Liver (tissue), 9 donors: ENCODE measurements around the gene NFIL3. TPM values are rescaled to one million over a fixed set of nuclear protein-coding genes. Genes with fewer than 3 reads are reported as not detected.

Experiments used
- DNase-seq: peaks from one replicate; pipeline ENCODE4 v3.0.0-alpha.2; 2017; ENCODE audit warnings: low spot score
- H3K27ac ChIP-seq, 2 donors: one replicate each; pipeline ENCODE4 v1.7.0; 2013; ENCODE audit warnings: inconsistent platforms in 2 of 2, low read length in 2 of 2, control low read depth in 1 of 2, low read depth in 1 of 2, mild to moderate bottlenecking in 1 of 2
- H3K27me3 ChIP-seq, 4 donors: one replicate each; pipeline versions ENCODE4 v1.6.1 to v1.7.0; 2013; ENCODE audit warnings: low read length in 3 of 4, inconsistent platforms in 1 of 4, mild to moderate bottlenecking in 1 of 4, moderate library complexity in 1 of 4; ENCODE audit not compliant: control insufficient read depth in 4 of 4, insufficient read depth in 4 of 4
- H3K36me3 ChIP-seq, 4 donors: one replicate each; pipeline versions ENCODE4 v1.6.1 to v1.7.0; 2013; ENCODE audit warnings: low read length in 3 of 4, mild to moderate bottlenecking in 3 of 4, low read depth in 1 of 4, moderate library complexity in 1 of 4; ENCODE audit not compliant: control insufficient read depth in 4 of 4, insufficient read depth in 3 of 4
- H3K4me1 ChIP-seq, 4 donors: one replicate each; pipeline versions ENCODE4 v1.6.1 to v1.7.0; 2013; ENCODE audit warnings: low read length in 3 of 4, mild to moderate bottlenecking in 3 of 4, moderate library complexity in 1 of 4; ENCODE audit not compliant: control insufficient read depth in 4 of 4, insufficient read depth in 4 of 4
- H3K4me3 ChIP-seq, 3 donors: one replicate each; pipeline versions ENCODE4 v1.6.1 to v1.7.0; 2013; ENCODE audit warnings: low read length in 3 of 3, control low read depth in 1 of 3, low read depth in 1 of 3, mild to moderate bottlenecking in 1 of 3
- H3K9ac ChIP-seq, 2 donors: one replicate each; pipeline ENCODE4 v1.7.0; 2013; ENCODE audit warnings: low read length in 2 of 2, mild to moderate bottlenecking in 2 of 2, moderate library complexity in 2 of 2, control low read depth in 1 of 2, low read depth in 1 of 2
- H3K9me3 ChIP-seq, 4 donors: one replicate each; pipeline versions ENCODE4 v1.6.1 to v1.7.0; 2013; ENCODE audit warnings: low read length in 3 of 4; ENCODE audit not compliant: control insufficient read depth in 4 of 4
- ATF3 ChIP-seq: IDR thresholded peaks from 2 replicates; pipeline ENCODE4 v1.6.1; 2016; ENCODE audit warnings: antibody characterized with exemption
- CTCF ChIP-seq: fragments of 150-350 bp; IDR thresholded peaks from 2 replicates; pipeline ENCODE4 v1.5.1; 2017; ENCODE audit warnings: improper control_type of control experiment, low read depth, low read length; ENCODE audit not compliant: missing input control
- EGR1 ChIP-seq, 2 donors: IDR thresholded peaks; 2 replicates each; pipeline ENCODE4 v1.6.1; 2016 to 2018; ENCODE audit warnings: antibody characterized with exemption in 2 of 2, low read depth in 2 of 2
- FOXA1 ChIP-seq: IDR thresholded peaks from 2 replicates; pipeline ENCODE4 v1.6.1; 2016; ENCODE audit warnings: antibody characterized with exemption
- GABPA ChIP-seq, 2 donors: IDR thresholded peaks in 1 of 2; conservative IDR thresholded peaks in 1 of 2; 2 replicates each; pipeline ENCODE4 v1.6.1; 2016; ENCODE audit warnings: antibody characterized with exemption in 2 of 2, mild to moderate bottlenecking in 1 of 2, moderate library complexity in 1 of 2
- HNF4A ChIP-seq, 2 donors: conservative IDR thresholded peaks; 2 replicates each; pipeline ENCODE4 v1.6.1; 2016; ENCODE audit warnings: antibody characterized with exemption in 2 of 2, mild to moderate bottlenecking in 2 of 2
- HNF4G ChIP-seq: IDR thresholded peaks from 2 replicates; pipeline ENCODE4 v1.6.1; 2016; ENCODE audit warnings: antibody characterized with exemption
- JUND ChIP-seq, 2 donors: IDR thresholded peaks; 2 replicates each; pipeline ENCODE4 v1.6.1; 2016; ENCODE audit warnings: antibody characterized with exemption in 2 of 2
- NR2F2 ChIP-seq: IDR thresholded peaks from 2 replicates; pipeline ENCODE4 v1.6.1; 2016; ENCODE audit warnings: antibody characterized with exemption
- RAD21 ChIP-seq, 2 donors: IDR thresholded peaks; 2 replicates each; pipeline ENCODE4 v1.6.1; 2016; ENCODE audit warnings: antibody characterized with exemption in 2 of 2, mild to moderate bottlenecking in 2 of 2
- RXRA ChIP-seq, 2 donors: IDR thresholded peaks; 2 replicates each; pipeline ENCODE4 v1.6.1; 2017 to 2018; ENCODE audit warnings: antibody characterized with exemption in 2 of 2, mild to moderate bottlenecking in 1 of 2
- TAF1 ChIP-seq: conservative IDR thresholded peaks from 2 replicates; pipeline ENCODE4 v1.6.1; 2016; ENCODE audit warnings: antibody characterized with exemption, mild to moderate bottlenecking
- ZBTB33 ChIP-seq: IDR thresholded peaks from 2 replicates; pipeline ENCODE4 v1.6.1; 2016; ENCODE audit warnings: antibody characterized with exemption
- WGBS: extraction: QIAGEN DNeasy Blood & Tissue Kit; methylation state at CpG from one replicate; pipeline ENCODE4 v1.1.7; 2013; 5-methylcytosine and 5-hydroxymethylcytosine counted together
- polyA plus RNA-seq, 2 donors: library from polyadenylated mRNA; stranded (reverse) in 1 of 2; unstranded in 1 of 2; fragments of 200-250 nt in 1 of 2; fragments of >200 nt in 1 of 2; fragmentation: Nextera tagmentation in 1 of 2; extraction: Ambion mirVana in 1 of 2; gene quantifications; one replicate each; pipeline versions ENCODE4 v1.2.1 to v1.2.3, GENCODE V29; 2013 to 2015
- total RNA-seq, 2 donors: library from RNA; depleted of rRNA; stranded (reverse); fragments of >200 nt; gene quantifications; one replicate each; pipeline ENCODE4 v1.2.3, GENCODE V29; 2014
- TF ChIP-seq, protein P1 (sequence below): IDR thresholded peaks from 2 replicates; pipeline ENCODE4 v1.6.1; 2016; ENCODE audit warnings: antibody characterized with exemption, mild to moderate bottlenecking
- donor health status: healthy.
- donor health status: healthy.
- donor health status: healthy.
- donor health status: healthy.
- donor health status: healthy.

NFIL3 gene
- total and polyA plus RNA-seq, 4 donors: 6.6 to 20.2 (median 8.5) TPM

GRCh38 chr9:91376239-91376638 lies 47.4 kb downstream of the NFIL3 start:
- Histone ChIP-seq H3K27me3 (no peaks in the 10 kb centered on the region), H3K27ac (no peak overlapping the region), H3K9ac (no peak overlapping the region), H3K4me3 (no peak overlapping the region), H3K36me3 (no peaks in the 10 kb centered on the region), H3K4me1 (peaks cover 0 to 4% (median 0%) of the 10 kb centered on the region in 4 donors), H3K9me3 (no peaks in the 10 kb centered on the region)
- DNase-seq: no peak
- TF ChIP-seq ATF3 (no peak), CTCF (no peak)
- 76% methylated on average over 4 of the region's 4 CpGs for WGBS

- Histone ChIP-seq H3K27ac (no peak overlapping the region), H3K9ac (no peak overlapping the region), H3K9me3 (no peaks in the 10 kb centered on the region), H3K27me3 (no peaks in the 10 kb centered on the region), H3K4me1 (peaks cover 0 to 4% (median 0%) of the 10 kb centered on the region in 4 donors), H3K36me3 (no peaks in the 10 kb centered on the region), H3K4me3 (no peak overlapping the region)
- no peak for TF ChIP-seq GABPA (IDR thresholded peaks at IDR 0.05 in 1 of 2, conservative IDR thresholded peaks at IDR 0.05 in 1 of 2)
- no peak for TF ChIP-seq RAD21 (IDR thresholded peaks at IDR 0.05)
- TF ChIP-seq ATF3: no peak
- no peak for TF ChIP-seq HNF4G
- no peak for TF ChIP-seq NR2F2
- no peak for TF ChIP-seq HNF4A (conservative IDR thresholded peaks at IDR 0.05)
- DNase-seq: no peak
- WGBS: 73% methylated on average over 3 of the region's 3 CpGs
Observed at GRCh38 chr9:91374939-91375338, 48.7 kb downstream of the NFIL3 start.

GRCh38 chr9:91371894-91372293 lies 51.7 kb downstream of the NFIL3 start:
- Histone ChIP-seq H3K9ac (no peak overlapping the region), H3K4me1 (no peaks in the 10 kb centered on the region), H3K27me3 (no peaks in the 10 kb centered on the region), H3K9me3 (no peaks in the 10 kb centered on the region), H3K27ac (no peak overlapping the region), H3K36me3 (no peaks in the 10 kb centered on the region), H3K4me3 (no peak overlapping the region)
- no peak for DNase-seq
- TF ChIP-seq CTCF (no peak), RXRA (IDR thresholded peaks at IDR 0.05) (no peak), ATF3 (no peak), HNF4A (conservative IDR thresholded peaks at IDR 0.05) (no peak), ZBTB33 (no peak), TAF1 (no peak), EGR1 (IDR thresholded peaks at IDR 0.05; ENCODE audit: low read depth in 2 of 2) (no peak), FOXA1 (no peak), RAD21 (IDR thresholded peaks at IDR 0.05) (no peak), JUND (IDR thresholded peaks at IDR 0.05) (no peak), GABPA (IDR thresholded peaks at IDR 0.05 in 1 of 2, conservative IDR thresholded peaks at IDR 0.05 in 1 of 2) (no peak)
- TF ChIP-seq, protein P1, sequence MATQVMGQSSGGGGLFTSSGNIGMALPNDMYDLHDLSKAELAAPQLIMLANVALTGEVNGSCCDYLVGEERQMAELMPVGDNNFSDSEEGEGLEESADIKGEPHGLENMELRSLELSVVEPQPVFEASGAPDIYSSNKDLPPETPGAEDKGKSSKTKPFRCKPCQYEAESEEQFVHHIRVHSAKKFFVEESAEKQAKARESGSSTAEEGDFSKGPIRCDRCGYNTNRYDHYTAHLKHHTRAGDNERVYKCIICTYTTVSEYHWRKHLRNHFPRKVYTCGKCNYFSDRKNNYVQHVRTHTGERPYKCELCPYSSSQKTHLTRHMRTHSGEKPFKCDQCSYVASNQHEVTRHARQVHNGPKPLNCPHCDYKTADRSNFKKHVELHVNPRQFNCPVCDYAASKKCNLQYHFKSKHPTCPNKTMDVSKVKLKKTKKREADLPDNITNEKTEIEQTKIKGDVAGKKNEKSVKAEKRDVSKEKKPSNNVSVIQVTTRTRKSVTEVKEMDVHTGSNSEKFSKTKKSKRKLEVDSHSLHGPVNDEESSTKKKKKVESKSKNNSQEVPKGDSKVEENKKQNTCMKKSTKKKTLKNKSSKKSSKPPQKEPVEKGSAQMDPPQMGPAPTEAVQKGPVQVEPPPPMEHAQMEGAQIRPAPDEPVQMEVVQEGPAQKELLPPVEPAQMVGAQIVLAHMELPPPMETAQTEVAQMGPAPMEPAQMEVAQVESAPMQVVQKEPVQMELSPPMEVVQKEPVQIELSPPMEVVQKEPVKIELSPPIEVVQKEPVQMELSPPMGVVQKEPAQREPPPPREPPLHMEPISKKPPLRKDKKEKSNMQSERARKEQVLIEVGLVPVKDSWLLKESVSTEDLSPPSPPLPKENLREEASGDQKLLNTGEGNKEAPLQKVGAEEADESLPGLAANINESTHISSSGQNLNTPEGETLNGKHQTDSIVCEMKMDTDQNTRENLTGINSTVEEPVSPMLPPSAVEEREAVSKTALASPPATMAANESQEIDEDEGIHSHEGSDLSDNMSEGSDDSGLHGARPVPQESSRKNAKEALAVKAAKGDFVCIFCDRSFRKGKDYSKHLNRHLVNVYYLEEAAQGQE: no peak
- WGBS: 85% methylated on average over 1 of the region's 1 CpG
